Stimulated activated CD4-positive, alpha-beta T cell treated with anti-CD3 and anti-CD28 coated beads, Interleukin-4, amount 100 ng/mL, for 4 hours (primary cell): ENCODE data around the gene RLN3.
"Not testable (repeated sequence)": the region's sequence is repeated elsewhere in the genome, so short reads cannot be mapped to it uniquely, and the experiment has no call there.

Source experiments
- DNase-seq, 2 experiments: peaks; one replicate each; pipeline ENCODE4 v3.0.0-alpha.2; 2020

The RLN3 gene

DNA sequence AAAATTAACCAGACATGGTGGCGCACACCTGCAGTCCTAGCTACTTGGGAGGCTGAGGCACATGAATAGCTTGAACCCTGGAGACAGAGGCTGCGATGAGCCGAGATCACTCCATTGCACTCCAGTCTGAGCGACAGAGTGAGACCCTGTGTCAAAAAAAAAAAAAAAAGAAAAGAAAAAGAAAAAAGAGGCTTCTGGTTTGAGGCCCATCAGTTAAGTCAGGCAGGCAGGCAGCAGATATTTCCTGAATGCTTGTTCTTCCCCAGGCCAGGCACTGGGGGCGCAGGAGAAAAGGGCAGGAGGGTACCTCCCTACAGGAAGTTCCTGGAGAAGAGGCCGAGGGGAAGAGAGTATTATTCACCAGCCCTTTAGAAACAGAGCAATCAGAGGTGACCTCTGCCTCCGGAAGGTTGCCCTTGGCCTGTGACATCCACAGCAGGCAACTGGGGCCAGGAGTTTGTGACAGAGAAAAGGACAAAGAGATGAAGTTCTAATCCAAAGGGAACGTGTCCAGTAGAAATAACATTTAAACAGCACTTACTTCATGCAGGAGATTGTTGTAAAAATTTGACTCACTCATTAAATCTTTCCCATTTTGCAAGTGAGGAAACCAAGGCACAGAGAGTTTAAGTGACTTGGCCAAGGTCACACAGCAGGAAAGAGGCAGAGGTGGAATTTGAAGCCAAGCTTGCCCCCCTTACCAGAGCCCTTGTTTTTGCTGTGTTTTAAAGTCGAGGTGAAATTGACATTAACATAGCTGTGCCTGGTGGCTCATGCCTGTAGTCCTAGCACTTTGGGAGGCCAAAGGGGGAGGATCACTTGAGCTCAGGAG lies 4.3 kb upstream of the RLN3 start:
- no peak for DNase-seq

DNA sequence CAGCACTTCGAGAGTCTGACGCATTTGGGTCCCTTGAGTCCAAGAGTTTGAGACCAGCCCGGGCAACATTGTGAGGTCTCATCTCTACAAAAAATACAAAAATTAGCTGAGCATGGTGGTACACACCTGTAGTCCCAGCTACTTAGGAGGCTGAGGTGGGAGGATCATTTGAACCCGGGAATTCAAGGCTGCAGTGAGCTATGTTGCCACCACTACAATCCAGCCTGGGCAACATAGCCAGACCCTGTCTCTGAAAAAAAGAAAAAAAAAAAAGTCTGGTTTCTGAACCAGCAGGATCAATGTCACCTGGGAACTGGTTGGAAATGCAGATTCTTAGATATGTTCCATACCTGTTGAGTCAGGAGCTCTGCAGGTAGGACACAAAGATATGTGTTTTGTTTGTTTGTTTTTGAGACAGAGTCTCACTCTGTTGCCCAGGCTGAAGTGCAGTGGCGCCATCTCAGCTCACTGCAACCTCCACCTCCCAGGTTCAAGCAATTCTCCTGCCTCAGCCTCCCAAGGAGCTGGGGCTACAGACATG lies 1.2 kb upstream of the RLN3 start:
- not testable (repeated sequence) for DNase-seq

DNA sequence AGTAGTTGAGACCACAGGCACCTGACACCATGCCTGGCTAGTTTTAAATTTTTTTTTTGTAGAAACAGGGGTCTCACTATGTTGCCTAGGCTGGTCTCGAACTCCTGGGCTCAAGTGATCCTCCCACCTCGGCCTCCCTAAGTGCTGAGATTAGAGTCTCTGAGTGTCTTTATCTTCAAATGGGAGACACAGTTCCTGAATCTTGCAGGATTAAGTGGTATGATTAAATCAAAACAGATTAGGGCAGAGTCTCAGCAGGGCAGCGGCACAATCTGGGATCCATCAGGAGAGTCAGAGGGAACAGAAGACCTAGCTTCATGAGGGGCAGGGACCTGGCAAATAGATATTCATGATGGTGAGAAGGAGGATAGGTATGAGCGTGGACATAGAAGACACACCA lies 953 bp downstream of the RLN3 start:
- DNase-seq: no peak

DNA sequence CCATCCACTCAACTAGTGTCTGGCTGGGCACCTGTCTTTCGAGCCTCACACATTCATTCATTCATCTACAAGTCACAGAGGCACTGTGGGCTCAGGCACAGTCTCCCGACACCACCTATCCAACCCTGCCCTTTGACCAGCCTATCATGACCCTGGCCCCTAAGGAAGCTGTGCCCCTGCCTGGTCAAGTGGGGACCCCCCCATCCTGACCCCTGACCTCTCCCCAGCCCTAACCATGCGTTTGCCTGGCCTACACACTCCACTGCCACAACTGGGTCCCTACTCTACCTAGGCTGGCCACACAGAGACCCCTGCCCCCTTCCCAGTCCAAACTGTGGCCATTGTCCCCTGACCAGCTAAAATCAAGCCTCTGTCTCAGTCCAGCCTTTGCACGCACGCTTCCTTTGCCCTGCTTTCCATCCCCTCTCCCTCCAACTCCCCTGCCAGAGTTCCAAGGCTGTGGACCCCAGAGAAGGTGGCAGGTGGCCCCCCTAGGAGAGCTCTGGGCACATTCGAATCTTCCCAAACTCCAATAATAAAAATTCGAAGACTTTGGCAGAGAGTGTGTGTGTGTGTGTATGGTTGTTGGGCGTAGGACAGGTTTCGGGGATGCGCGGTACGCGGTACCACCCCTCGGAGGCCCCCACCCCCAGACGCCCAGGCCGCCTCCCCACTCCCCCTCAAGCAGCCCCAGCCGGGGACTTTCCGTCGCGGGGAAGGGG lies 3.2 kb downstream of the RLN3 start:
- DNase-seq: peak in 1 of 2 experiments; percentile 92

DNA sequence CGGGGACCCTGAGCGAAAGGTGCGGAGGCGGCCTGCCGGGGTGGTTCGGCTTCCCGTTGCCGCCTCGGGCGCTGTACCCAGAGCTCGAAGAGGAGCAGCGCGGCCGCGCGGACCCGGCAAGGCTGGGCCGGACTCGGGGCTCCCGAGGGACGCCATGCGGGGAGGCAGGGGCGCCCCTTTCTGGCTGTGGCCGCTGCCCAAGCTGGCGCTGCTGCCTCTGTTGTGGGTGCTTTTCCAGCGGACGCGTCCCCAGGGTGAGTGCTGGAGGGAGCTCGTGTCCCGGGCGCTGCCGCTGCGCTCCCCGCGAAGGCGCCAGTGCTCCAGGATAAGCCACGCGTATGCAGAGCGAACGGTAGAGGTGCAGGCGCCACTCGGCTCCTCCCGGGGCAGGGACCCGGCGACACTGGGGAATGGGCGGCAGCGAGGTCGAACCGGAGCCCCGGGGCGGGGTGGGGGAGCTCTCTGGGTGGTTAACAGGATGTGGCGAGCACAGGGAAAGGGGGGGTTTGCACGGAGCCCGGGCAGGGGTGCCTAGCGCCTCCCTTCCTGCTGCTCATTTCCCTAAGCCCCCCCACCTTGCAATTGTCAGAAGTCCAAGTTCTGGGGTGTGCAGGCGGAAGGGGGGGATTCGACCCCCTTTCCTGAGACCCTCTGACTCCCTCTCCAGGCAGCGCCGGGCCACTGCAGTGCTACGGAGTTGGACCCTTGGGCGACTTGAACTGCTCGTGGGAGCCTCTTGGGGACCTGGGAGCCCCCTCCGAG lies 4.0 kb downstream of the RLN3 start, which contains the start of gene IL27RA:
TSS of gene IL27RA (plus strand) at position 44 of the 762 bp plus-strand sequence. CDS start at position 155, 111 bp downstream.
- peak; percentile 69 to 80 for DNase-seq

DNA sequence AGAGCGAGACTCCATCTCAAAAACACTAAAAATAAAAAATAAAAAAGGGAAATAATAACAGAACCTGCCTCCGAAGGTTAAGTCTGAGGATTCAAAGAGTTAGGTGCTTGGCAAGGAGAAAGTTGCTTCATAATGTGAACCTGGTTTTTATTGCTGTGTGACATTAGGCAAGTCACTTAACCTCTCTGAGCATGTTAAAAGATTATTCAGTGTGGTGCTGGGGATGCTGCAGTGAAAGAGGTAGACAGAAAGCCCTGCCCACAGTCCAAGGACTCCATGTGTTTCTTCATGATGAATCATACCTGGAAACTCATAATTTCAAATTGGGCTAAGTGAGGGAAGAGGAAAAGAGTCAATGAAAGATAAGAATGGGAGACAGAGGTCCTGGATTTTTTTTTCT lies 6.0 kb downstream of the RLN3 start:
- no peak for DNase-seq

DNA sequence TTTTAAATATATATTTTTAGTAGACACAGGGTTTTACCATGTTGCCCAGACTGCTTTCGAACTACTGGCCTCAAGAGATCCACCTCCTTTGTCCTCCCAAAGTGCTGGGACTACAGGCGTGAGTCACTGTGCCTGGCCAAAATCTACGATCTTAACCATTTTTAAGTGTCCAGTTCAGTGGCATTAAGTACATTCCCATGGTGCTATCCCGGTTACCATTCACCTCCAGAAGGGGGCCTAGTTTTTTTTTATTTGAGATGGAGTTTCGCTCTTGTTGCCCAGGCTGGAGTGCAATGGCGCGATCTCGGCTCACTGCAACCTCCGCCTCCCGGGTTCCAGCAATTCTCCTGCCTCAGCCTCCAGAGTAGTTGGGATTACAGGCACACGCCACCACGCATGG lies 7.2 kb downstream of the RLN3 start:
- not testable (repeated sequence) for DNase-seq

DNA sequence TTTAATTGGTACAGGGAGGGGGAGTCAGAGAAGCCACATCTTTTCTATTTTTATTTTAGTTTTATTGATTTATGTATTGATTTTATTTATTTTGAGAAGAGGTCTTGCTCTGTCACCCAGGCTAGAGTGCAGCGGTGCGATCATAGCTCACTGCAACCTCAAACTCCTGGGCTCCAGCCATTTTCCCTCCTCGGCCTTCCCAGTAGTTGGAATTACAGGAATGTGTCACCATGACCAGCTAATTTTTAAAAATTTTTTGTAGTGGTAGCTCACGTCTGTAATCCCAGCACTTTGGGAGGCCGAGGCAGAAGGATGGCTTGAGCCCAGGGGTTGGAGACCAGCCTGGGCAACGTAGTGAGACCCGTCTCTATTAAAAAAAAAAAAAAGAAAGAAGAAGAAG lies 7.8 kb downstream of the RLN3 start:
- DNase-seq: no peak

DNA sequence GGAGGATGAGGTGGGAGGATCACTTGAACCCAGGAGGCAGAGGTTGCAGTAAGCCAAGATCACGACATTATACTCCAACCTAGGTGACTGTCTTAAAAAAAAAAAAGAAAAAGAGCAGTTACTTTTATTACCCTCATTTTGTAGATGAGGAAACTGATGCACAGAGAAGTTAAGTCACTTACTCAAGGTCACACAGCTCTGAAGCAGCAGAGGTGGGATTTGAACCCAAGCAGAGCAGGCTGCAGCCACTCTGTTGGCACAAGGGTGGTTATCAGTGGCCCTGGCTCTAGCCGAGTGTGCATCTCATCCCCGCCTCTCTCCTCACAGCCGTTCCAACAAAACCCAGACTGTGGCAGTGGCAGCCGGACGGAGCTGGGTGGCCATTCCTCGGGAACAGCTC lies 11.2 kb downstream of the RLN3 start:
- DNase-seq: no peak

DNA sequence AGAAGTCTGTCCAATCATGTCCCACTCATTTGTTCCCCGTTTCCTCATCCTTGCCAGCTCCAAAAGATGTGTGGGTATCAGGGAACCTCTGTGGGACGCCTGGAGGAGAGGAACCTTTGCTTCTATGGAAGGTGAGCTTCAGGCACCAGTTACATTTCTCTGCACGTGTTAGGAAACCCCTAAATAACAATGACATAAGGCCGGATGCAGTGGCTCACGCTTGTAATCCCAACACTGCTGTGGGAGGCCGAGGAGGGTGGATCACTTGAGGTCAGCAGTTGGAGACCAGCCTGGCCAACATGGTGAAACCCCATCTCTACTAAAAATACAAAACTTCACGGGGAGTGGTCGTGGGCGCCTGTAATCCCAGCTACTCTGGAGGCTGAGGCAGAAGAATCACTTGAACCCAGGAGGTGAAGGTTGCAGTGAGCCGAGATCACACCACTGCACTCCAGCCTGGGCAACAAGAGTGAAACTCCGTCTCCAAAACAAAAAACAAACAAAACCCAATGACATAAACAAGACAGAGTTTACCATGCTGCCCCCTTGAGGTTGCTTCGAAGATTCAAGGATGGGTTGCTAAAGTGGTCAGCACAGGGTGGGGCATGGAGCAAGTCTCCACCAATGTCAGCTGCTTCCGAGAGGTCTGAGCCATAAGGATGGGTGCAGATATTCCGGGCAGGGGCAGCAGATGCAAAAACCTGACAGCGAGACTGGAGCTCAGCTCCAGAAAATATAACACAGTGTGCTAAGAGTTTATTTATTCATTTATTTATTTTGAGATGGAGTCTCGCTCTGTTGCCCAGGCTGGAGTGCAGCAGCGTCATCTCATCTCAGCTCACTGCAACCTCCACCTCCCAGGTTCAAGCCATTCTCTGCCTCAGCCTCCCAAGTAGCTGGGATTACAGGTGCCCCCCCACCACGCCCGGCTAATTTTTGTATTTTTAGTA lies 15.0 kb downstream of the RLN3 start:
- DNase-seq: peak in 1 of 2 experiments; percentile 10

DNA sequence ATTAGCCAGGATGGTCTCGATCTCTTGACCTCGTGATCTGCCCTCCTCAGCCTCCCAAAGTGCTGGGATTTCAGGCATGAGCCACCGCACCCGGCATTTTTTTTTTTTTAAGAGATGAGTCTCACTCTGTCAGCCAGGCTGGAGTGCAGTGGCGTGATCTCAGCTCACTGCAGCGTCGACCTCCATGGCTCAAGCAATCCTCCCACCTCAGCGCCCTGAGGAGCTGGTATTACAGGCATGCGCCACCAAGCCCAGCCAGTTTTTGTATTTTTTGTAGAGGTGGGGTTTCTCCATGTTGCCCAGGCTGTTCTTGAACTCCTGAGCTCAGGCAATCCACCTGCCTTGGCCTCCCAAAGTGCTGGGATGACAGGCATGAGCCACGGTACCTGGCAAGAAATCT lies 19.9 kb downstream of the RLN3 start:
- not testable (repeated sequence) for DNase-seq

DNA sequence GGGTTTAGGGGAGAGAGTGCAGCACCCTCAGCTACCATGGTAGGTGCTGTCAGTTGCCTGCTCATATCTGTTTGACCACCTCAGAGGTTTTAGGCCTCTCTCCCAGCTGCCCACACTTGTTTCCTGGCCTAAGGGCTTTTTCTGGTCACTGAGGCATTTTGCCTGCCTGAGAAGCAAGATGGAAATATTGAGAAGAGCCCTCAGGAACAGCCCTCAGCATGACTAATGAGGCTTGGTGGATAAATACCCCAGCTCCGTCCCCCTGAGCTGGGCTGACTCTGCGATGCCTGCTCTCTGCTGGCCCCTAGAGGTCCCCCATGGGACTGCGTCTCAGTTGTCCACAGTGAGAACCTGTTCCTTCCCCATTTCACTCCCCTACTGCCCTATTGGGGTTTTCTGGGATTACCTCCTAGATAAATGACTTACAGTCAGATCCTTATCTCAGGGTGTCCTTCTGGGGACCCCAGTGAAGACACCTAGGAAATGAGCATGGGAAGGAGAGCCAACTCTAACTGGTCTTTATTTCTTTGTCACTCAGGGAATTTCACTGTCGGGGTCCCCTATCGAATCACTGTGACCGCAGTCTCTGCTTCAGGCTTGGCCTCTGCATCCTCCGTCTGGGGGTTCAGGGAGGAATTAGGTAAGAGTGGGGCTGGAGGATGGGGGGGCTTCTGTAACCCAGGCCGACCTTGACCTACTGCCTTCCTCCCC lies 20.6 kb downstream of the RLN3 start:
- DNase-seq: peak; percentile 72 to 76

DNA sequence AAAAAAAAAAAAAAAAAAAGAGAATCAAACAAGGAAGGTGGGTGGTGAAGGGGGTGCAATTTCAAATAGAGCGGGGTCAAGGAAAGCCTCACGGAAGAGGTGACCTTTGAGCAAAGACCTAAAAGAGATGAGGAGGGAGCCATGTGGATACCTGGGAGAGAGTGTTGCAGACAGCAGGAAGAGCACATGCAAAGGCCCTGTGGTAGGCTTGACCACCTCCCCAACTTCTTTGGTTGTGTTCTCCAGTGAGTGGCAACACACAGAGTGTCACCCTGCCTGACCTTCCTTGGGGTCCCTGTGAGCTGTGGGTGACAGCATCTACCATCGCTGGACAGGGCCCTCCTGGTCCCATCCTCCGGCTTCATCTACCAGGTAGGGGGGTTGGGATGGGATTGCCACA lies 22.6 kb downstream of the RLN3 start:
- DNase-seq: no peak

DNA sequence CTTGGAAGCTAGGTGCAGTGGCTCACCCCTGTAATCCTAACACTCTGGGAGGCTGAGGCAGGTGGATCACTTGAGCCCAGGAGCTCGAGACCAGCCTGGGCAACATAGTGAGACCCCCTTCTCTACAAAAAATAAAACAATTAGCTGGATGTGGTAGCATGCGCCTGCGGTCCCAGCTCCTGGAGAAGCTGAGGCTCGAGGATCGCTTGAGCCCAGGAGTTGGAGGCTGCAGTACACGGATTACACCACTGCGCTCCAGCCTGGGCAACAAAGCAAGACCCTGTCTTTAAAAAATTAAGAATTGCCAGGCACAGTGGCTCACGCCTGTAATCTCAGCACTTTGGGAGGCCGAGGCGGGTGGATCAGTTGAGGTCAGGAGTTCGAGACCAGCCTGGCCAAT lies 23.0 kb downstream of the RLN3 start:
- not testable (repeated sequence) for DNase-seq

DNA sequence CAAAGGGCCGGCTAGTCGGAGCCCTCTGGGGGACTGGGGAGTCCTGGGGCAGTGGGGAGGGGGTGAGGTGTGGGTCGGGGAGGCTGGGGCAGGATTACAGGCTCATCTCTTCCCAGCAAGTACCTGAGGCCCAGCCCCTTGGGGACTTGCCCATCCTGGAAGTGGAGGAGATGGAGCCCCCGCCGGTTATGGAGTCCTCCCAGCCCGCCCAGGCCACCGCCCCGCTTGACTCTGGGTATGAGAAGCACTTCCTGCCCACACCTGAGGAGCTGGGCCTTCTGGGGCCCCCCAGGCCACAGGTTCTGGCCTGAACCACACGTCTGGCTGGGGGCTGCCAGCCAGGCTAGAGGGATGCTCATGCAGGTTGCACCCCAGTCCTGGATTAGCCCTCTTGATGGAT lies 24.0 kb downstream of the RLN3 start:
- no peak for DNase-seq

DNA sequence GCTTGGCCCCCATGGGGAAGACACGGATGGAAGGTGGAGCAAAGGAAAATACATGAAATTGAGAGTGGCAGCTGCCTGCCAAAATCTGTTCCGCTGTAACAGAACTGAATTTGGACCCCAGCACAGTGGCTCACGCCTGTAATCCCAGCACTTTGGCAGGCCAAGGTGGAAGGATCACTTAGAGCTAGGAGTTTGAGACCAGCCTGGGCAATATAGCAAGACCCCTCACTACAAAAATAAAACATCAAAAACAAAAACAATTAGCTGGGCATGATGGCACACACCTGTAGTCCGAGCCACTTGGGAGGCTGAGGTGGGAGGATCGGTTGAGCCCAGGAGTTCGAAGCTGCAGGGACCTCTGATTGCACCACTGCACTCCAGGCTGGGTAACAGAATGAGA lies 24.5 kb downstream of the RLN3 start:
- DNase-seq: no peak

DNA sequence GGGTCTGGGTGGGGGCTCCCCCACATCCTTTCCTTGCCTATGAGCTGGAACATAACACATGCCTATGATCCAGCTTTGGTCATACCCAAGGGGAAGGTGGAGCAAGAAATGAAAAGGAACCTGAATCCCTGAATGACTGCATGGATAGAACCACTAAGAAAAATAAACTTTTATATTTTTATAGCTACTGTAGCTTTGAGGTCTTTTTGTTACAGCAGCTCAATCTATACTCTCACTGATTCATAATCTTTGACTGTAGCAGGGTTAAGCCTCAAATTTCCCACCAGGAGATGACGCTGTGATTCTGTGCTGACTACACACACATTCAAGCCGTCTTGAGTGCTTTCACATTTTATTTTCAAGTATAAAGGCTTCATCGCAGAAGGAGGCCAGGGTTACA lies 25.1 kb downstream of the RLN3 start:
- no peak for DNase-seq

DNA sequence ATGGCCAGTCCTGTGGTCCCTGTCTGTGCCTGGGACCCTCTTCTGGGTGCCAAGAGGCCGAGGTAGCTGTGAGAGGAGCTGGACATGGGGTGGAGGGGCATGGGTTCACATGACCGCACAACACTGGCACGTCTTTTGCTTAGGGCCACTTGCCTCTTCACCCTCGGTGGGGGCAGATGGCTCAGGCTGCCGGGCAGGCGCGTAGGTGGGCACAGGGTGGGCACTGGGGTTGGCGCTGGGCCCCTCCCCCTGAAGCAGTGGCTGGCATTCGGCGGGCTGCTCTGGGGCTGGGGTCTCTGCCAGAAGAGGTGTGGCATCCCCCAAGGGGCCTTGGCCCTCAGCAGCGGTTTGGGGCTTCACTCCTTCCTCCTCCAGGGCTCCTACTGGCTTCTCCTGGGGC lies 25.6 kb downstream of the RLN3 start:
- DNase-seq: no peak

DNA sequence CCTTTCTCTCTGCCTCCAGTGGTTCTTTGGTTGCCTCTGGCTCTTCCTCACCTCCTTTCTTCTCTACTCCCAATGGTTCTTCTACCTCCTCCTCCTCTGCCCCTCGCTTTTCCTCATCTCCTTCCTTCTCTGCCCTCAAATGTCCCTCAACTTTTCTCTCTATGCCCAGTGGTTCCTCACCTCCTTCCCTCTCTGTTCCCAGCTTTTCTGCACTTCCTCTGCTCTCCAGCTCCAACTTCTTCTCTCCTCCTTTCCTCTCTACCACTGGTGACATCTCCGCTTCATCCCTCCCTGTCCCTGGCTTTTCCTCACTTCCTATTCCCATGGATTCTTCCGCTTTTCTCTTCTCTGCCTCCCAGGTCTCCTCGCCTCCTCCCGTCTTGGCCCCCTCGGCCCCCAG lies 26.2 kb downstream of the RLN3 start:
- DNase-seq: no peak

DNA sequence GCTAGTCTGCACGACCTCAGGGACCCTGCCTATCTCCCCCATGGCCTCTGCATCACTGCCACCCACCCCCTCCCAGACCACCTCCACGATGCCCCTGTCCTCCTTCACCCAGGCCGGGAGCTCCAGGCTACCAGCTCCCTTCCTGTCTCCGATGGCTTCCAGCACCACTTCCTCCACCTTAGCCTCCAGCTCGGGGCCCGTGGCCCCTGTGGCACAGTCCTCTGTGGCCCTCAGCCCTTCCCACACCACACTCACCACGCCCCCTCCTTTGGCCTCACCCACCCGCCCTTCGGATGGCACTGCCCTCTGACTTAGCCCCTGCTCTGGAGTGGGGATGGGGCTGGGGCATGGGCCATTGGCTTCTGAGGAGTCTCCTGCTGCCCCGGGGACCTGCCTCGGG lies 26.8 kb downstream of the RLN3 start:
- no peak for DNase-seq

DNA sequence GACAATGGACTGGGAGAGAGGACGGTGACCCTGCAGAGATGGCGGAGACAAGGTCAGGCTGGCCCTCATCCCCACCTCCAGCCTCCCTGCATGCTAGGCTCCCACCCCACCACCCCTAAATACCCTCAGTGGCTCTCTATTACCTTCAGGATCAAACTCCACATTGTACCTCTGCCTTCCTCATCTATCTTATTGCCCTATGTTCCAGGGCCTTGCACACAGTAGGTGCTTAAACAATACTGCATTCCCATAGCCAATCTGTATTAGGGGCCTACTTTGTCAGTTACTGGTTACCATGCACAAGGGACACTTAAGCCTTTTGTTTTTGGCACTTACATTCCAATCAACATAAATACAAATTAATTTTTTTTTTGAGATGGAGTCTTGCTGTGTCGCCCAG lies 27.4 kb downstream of the RLN3 start:
- DNase-seq: no peak
